SK-N-SH (cell line): ENCODE data around the gene P2RX3. TPM values are rescaled to one million over a fixed set of nuclear protein-coding genes. Genes with fewer than 3 reads are reported as not detected.

ENCODE experiments used
- CTCF ChIA-PET: fragments of 300-600, 350-600 bp; formaldehyde crosslinking; extraction: SDS; loops from one replicate; lab custom pipeline; 2021; lab: Yijun Ruan, JAX
- POLR2A ChIA-PET: fragments of 350-600 bp; sonication (Branson Sonifier 250); formaldehyde crosslinking; extraction: SDS; loops from one replicate; lab custom pipeline; 2020; ENCODE audit warnings: antibody characterized with exemption, inconsistent platforms; lab: Yijun Ruan, JAX
- DNase-seq: peaks from one replicate; pipeline ENCODE4 v3.0.0; 2012
- H2AFZ ChIP-seq: fragments of 200-600 bp; sonication (generic); 2 replicates; pipeline ENCODE4 v1.8.1; 2016; ENCODE audit warnings: antibody characterized with exemption, mild to moderate bottlenecking, low read depth
- H3F3A ChIP-seq: fragments of 200-600 bp; sonication (generic); replicated peaks from 2 replicates; pipeline ENCODE3; 2016; ENCODE audit warnings: antibody characterized with exemption, mild to moderate bottlenecking; ENCODE audit not compliant: insufficient read depth
- H3K27ac ChIP-seq, 2 experiments: fragments of 200-500 bp in 1 of 2; fragments of 200-600 bp in 1 of 2; sonication (Bioruptor generic) in 1 of 2; sonication (generic), shearing (Covaris generic) in 1 of 2; 2 replicates each; pipeline versions ENCODE4 v1.5.1 to v1.6.1; 2014 to 2016; ENCODE audit warnings: low read depth in 2 of 2, inconsistent platforms in 1 of 2, low read length in 1 of 2, mild to moderate bottlenecking in 1 of 2, mixed read lengths in 1 of 2
- H3K27me3 ChIP-seq: fragments of 200-600 bp; sonication (generic), shearing (Covaris generic); 2 replicates; pipeline ENCODE4 v1.6.1; 2016; ENCODE audit warnings: mixed run types; ENCODE audit not compliant: insufficient read depth
- H3K36me3 ChIP-seq, 2 experiments: fragments of 200-500 bp in 1 of 2; fragments of 200-600 bp in 1 of 2; sonication (Bioruptor generic) in 1 of 2; sonication (generic) in 1 of 2; replicated peaks in 1 of 2; 2 replicates each; pipeline versions ENCODE3 to v1.5.1; 2014 to 2016; ENCODE audit warnings: low read length in 1 of 2, mild to moderate bottlenecking in 1 of 2; ENCODE audit not compliant: insufficient read depth in 2 of 2, control insufficient read depth in 1 of 2
- H3K4me1 ChIP-seq, 2 experiments: fragments of 200-500 bp in 1 of 2; fragments of 200-600 bp in 1 of 2; sonication (Bioruptor generic) in 1 of 2; sonication (generic), shearing (Covaris generic) in 1 of 2; 2 replicates each; pipeline versions ENCODE4 v1.5.1 to v1.6.1; 2014 to 2016; ENCODE audit warnings: low read depth in 1 of 2, low read length in 1 of 2, mixed run types in 1 of 2; ENCODE audit not compliant: insufficient read depth in 2 of 2, control insufficient read depth in 1 of 2
- H3K4me2 ChIP-seq: fragments of 200-600 bp; sonication (generic), shearing (Covaris generic); 2 replicates; pipeline ENCODE4 v1.6.1; 2017; ENCODE audit warnings: mixed run types
- H3K4me3 ChIP-seq, 2 experiments: fragments of 200-500 bp in 1 of 2; fragments of 200-600 bp in 1 of 2; sonication (Bioruptor generic) in 1 of 2; sonication (generic), shearing (Covaris generic) in 1 of 2; 2 replicates each; pipeline versions ENCODE4 v1.5.1 to v1.8.1; 2014 to 2016; ENCODE audit warnings: low read depth in 2 of 2, inconsistent platforms in 1 of 2, low read length in 1 of 2, mild to moderate bottlenecking in 1 of 2, mixed read lengths in 1 of 2, moderate library complexity in 1 of 2
- H3K79me2 ChIP-seq: fragments of 200-600 bp; sonication (generic); 2 replicates; pipeline ENCODE4 v1.8.1; 2017; ENCODE audit warnings: mild to moderate bottlenecking; ENCODE audit not compliant: insufficient read depth
- H3K9ac ChIP-seq: fragments of 200-600 bp; sonication (generic); 2 replicates; pipeline ENCODE4 v1.6.1; 2017; ENCODE audit warnings: mixed run types
- H3K9me2 ChIP-seq: fragments of 200-600 bp; sonication (generic); 2 replicates; pipeline ENCODE4 v1.6.1; 2017; ENCODE audit warnings: mixed run types
- H3K9me3 ChIP-seq: fragments of 200-600 bp; sonication (generic); 2 replicates; pipeline ENCODE4 v1.6.1; 2017; ENCODE audit warnings: mixed run types, mild to moderate bottlenecking, moderate library complexity
- H4K20me1 ChIP-seq: fragments of 200-600 bp; sonication (generic); 2 replicates; pipeline ENCODE4 v1.6.1; 2017; ENCODE audit warnings: mild to moderate bottlenecking, mixed run types; ENCODE audit not compliant: insufficient read depth
- CHD2 ChIP-seq: fragments of 150-350 bp; IDR thresholded peaks from 2 replicates; pipeline ENCODE4 v1.6.1; 2018; ENCODE audit warnings: low read length; ENCODE audit not compliant: partially characterized antibody
- EP300 ChIP-seq, 2 experiments: IDR thresholded peaks; 2 replicates each; pipeline versions ENCODE4 v1.4.0 to v1.6.1; 2012; ENCODE audit warnings: borderline replicate concordance in 1 of 2, low read depth in 1 of 2, low read length in 1 of 2
- FOXJ3 ChIP-seq: sonication (generic); formaldehyde crosslinking; IDR thresholded peaks from 2 replicates; pipeline ENCODE4 v1.5.1; 2020; ENCODE audit warnings: mild to moderate bottlenecking, missing genetic modification reagents
- FOXM1 ChIP-seq: IDR thresholded peaks from 2 replicates; pipeline ENCODE4 v1.4.0; 2012; ENCODE audit warnings: low read depth, mild to moderate bottlenecking
- MXI1 ChIP-seq: IDR thresholded peaks from 2 replicates; pipeline ENCODE4 v1.6.1; 2012; ENCODE audit warnings: mild to moderate bottlenecking, low read depth, low read length, improper control_type of control experiment
- NRF1 ChIP-seq: IDR thresholded peaks from 2 replicates; pipeline ENCODE4 v1.6.1; 2012; ENCODE audit warnings: low read depth, mild to moderate bottlenecking, low read length
- PBX3 ChIP-seq: IDR thresholded peaks from 2 replicates; pipeline ENCODE4; 2012
- RCOR1 ChIP-seq: fragments of 150-350 bp; IDR thresholded peaks from 2 replicates; pipeline ENCODE4 v1.6.1; 2017; ENCODE audit warnings: antibody characterized with exemption, low read length
- RXRA ChIP-seq: IDR thresholded peaks from 2 replicates; pipeline ENCODE4 v1.4.0; 2012; ENCODE audit warnings: low read depth, mild to moderate bottlenecking, borderline replicate concordance
- TAF1 ChIP-seq: IDR thresholded peaks from 2 replicates; pipeline ENCODE4 v1.6.1; 2012; ENCODE audit warnings: low read depth, mild to moderate bottlenecking, low read length, moderate library complexity, borderline replicate concordance
- TEAD4 ChIP-seq: IDR thresholded peaks from 2 replicates; pipeline ENCODE4 v1.4.0; 2012; ENCODE audit warnings: mild to moderate bottlenecking, borderline replicate concordance; ENCODE audit not compliant: insufficient read depth
- YY1 ChIP-seq: IDR thresholded peaks from 2 replicates; pipeline ENCODE4 v1.4.0; 2012; ENCODE audit warnings: low read depth, mild to moderate bottlenecking
- ZBTB33 ChIP-seq: IDR thresholded peaks from 2 replicates; pipeline ENCODE4 v1.4.0; 2012; ENCODE audit warnings: low read depth, borderline replicate concordance
- WGBS: methylation state at CpG from one replicate; pipeline ENCODE4 v1.1.6; 2017; ENCODE audit warnings: low lambda C conversion rate; 5-methylcytosine and 5-hydroxymethylcytosine counted together
- polyA plus RNA-seq, 3 experiments: library from polyadenylated mRNA; depleted of rRNA; stranded (reverse); fragments of >200 nt; gene quantifications; 2 replicates each; pipeline ENCODE4 v1.2.3, GENCODE V29; 2012
- TF ChIP-seq, protein P1 (sequence below): IDR thresholded peaks from 2 replicates; pipeline ENCODE4 v1.6.1; 2012; ENCODE audit warnings: mild to moderate bottlenecking, low read depth, low read length, moderate library complexity
- TF ChIP-seq, protein P2 (sequence below): IDR thresholded peaks from 2 replicates; pipeline ENCODE4 v1.4.0; 2012; ENCODE audit warnings: low read depth, borderline replicate concordance

P2RX3 gene
- polyA plus RNA-seq, 1 of the 3 experiments (the other 2 are of a cell fraction): not detected

GRCh38 chr11:57370251-57370650 is 32.1 kb downstream of the P2RX3 start:
- no peak for DNase-seq
- Histone ChIP-seq H3K36me3 (no peaks in the 10 kb centered on the region), H3K4me3 (no peak overlapping the region), H3K9me2 (no peaks in the 10 kb centered on the region), H3K27me3 (no peaks in the 10 kb centered on the region), H2AFZ (no peak overlapping the region), H3K4me2 (no peak overlapping the region), H3K4me1 (no peaks in the 10 kb centered on the region), H3K9me3 (no peaks in the 10 kb centered on the region), H3K79me2 (no peaks in the 10 kb centered on the region), H4K20me1 (no peaks in the 10 kb centered on the region), H3K9ac (no peak overlapping the region), H3F3A (no peaks in the 10 kb centered on the region), H3K27ac (no peak overlapping the region)
- ChIA-PET CTCF (interaction anchor here (1.6 kb wide), 2 partner anchors 20 to 25 kb away, joined by 5 to 8 read pairs; no protein-coding TSS in a partner anchor), POLR2A (no interaction called here)
- TF ChIP-seq EP300 (IDR thresholded peaks at IDR 0.05; ENCODE audit: borderline replicate concordance in 1 of 2, low read depth in 1 of 2, low read length in 1 of 2): no peak
- TF ChIP-seq ZBTB33: no peak
- no peak for TF ChIP-seq RXRA
- no peak for TF ChIP-seq CHD2
- WGBS: 81% methylated on average over 7 of the region's 7 CpGs

DNA sequence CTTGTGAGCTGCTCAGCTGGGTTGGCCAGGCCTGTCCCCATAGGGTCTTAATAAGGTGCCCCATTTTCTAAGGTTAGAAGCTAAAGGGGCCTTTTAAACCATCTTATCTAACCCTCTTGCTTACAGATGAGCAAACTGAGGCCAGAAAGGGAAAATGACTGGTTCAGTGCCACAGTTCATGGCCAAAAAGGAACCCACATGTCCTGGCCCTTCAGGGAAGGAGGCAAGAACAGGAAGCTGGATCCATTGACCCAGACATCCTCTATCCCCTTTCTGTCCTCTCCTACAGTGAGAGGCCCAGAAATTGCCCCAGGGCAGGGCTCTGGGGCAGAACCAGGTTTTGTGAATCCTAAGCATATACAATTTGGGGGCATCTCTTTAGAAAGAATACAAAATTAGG is 32.8 kb downstream of the P2RX3 start:
- Histone ChIP-seq H3K27ac (no peak overlapping the region), H3K36me3 (no peaks in the 10 kb centered on the region), H3K9me2 (no peaks in the 10 kb centered on the region), H3K9ac (no peak overlapping the region), H3K9me3 (no peaks in the 10 kb centered on the region), H3K79me2 (no peaks in the 10 kb centered on the region), H3K4me1 (no peaks in the 10 kb centered on the region), H3K4me3 (no peak overlapping the region), H4K20me1 (no peaks in the 10 kb centered on the region), H3F3A (no peaks in the 10 kb centered on the region), H3K27me3 (no peaks in the 10 kb centered on the region), H2AFZ (no peak overlapping the region), H3K4me2 (no peak overlapping the region)
- no peak for DNase-seq
- ChIA-PET POLR2A (no interaction called here), CTCF (interaction anchor here (1.6 kb wide), 2 partner anchors 21 to 25 kb away, joined by 5 to 8 read pairs; no protein-coding TSS in a partner anchor)
- TF ChIP-seq NRF1 (no peak), RCOR1 (no peak), ZBTB33 (no peak), EP300 (IDR thresholded peaks at IDR 0.05; ENCODE audit: borderline replicate concordance in 1 of 2, low read depth in 1 of 2, low read length in 1 of 2) (no peak), YY1 (no peak), FOXM1 (no peak), FOXJ3 (CRISPR knock-in tag) (no peak), PBX3 (no peak), TEAD4 (no peak), TAF1 (no peak), RXRA (no peak), MXI1 (no peak)
- TF ChIP-seq, protein P1, sequence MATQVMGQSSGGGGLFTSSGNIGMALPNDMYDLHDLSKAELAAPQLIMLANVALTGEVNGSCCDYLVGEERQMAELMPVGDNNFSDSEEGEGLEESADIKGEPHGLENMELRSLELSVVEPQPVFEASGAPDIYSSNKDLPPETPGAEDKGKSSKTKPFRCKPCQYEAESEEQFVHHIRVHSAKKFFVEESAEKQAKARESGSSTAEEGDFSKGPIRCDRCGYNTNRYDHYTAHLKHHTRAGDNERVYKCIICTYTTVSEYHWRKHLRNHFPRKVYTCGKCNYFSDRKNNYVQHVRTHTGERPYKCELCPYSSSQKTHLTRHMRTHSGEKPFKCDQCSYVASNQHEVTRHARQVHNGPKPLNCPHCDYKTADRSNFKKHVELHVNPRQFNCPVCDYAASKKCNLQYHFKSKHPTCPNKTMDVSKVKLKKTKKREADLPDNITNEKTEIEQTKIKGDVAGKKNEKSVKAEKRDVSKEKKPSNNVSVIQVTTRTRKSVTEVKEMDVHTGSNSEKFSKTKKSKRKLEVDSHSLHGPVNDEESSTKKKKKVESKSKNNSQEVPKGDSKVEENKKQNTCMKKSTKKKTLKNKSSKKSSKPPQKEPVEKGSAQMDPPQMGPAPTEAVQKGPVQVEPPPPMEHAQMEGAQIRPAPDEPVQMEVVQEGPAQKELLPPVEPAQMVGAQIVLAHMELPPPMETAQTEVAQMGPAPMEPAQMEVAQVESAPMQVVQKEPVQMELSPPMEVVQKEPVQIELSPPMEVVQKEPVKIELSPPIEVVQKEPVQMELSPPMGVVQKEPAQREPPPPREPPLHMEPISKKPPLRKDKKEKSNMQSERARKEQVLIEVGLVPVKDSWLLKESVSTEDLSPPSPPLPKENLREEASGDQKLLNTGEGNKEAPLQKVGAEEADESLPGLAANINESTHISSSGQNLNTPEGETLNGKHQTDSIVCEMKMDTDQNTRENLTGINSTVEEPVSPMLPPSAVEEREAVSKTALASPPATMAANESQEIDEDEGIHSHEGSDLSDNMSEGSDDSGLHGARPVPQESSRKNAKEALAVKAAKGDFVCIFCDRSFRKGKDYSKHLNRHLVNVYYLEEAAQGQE: no peak
- TF ChIP-seq, protein P2, sequence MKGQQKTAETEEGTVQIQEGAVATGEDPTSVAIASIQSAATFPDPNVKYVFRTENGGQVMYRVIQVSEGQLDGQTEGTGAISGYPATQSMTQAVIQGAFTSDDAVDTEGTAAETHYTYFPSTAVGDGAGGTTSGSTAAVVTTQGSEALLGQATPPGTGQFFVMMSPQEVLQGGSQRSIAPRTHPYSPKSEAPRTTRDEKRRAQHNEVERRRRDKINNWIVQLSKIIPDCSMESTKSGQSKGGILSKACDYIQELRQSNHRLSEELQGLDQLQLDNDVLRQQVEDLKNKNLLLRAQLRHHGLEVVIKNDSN: no peak
